GM20000 (cell line): ENCODE measurements around the gene NIT1.
A peak's percentile ranks its signal among the peaks of the same experiment; 100 is the strongest.

Source experiments
- DNase-seq: peaks from one replicate; pipeline ENCODE4 v3.0.0; 2012; ENCODE audit warnings: low spot score
- CTCF ChIP-seq: IDR thresholded peaks from 2 replicates; pipeline ENCODE4 v1.5.1; 2012; ENCODE audit warnings: mild to moderate bottlenecking, control low read depth; ENCODE audit errors: extremely low read depth, missing control alignments

NIT1 gene

GRCh38 chr1:161158316-161159010, 40.6 kb downstream of the NIT1 start:
- no peak for TF ChIP-seq CTCF

GRCh38 chr1:161159087-161159912, 41.4 kb downstream of the NIT1 start, which contains the start of gene USP21:
Gene USP21 (plus strand): TSS chr1:161159500. CDS start chr1:161160641, 1,141 bp downstream.
- no peak for TF ChIP-seq CTCF
- DNase-seq, result peak; percentile 94

More at GRCh38 chr1:161158316-161159010, 40.6 kb downstream of the NIT1 start:
- DNase-seq, result no peak

GRCh38 chr1:161159913-161160243, 42.0 kb downstream of the NIT1 start:
- DNase-seq, result no peak
- no peak for TF ChIP-seq CTCF

GRCh38 chr1:161160671-161161145, 42.8 kb downstream of the NIT1 start:
- no peak for TF ChIP-seq CTCF
- DNase-seq, result no peak

GRCh38 chr1:161161652-161162051, 43.7 kb downstream of the NIT1 start:
- no peak for TF ChIP-seq CTCF
- no peak for DNase-seq

- TF ChIP-seq CTCF, result no peak
These were observed 44.1 kb downstream of the NIT1 start for GRCh38 chr1:161162052-161162451.

GRCh38 chr1:161162806-161163205, 44.9 kb downstream of the NIT1 start:
- TF ChIP-seq CTCF, result no peak
- DNase-seq, result no peak

More at GRCh38 chr1:161162052-161162451, 44.1 kb downstream of the NIT1 start:
- no peak for DNase-seq
